Large intestine (tissue), 3 donors: ENCODE measurements around the gene NOTCH1. TPM values are rescaled to one million over a fixed set of nuclear protein-coding genes. Genes with fewer than 3 reads are reported as not detected.
"Not testable (repeated sequence)": the region's sequence is repeated elsewhere in the genome, so short reads cannot be mapped to it uniquely, and the experiment has no call there.

ENCODE experiments used
- DNase-seq, 2 donors: peaks; one replicate each; pipeline versions ENCODE4 v3.0.0 to v3.0.0-alpha.2; 2013
- H3K27ac ChIP-seq: one replicate; pipeline ENCODE4 v1.5.1; 2013; ENCODE audit warnings: low read length
- H3K27me3 ChIP-seq: 2 replicates; pipeline ENCODE4 v1.6.1; 2013; ENCODE audit warnings: low read length; ENCODE audit not compliant: control insufficient read depth, insufficient read depth
- H3K36me3 ChIP-seq: 2 replicates; pipeline ENCODE4 v1.6.1; 2013; ENCODE audit warnings: low read length; ENCODE audit not compliant: control insufficient read depth, insufficient read depth
- H3K4me1 ChIP-seq: one replicate; pipeline ENCODE4 v1.6.1; 2013; ENCODE audit warnings: low read length; ENCODE audit not compliant: control insufficient read depth, insufficient read depth
- H3K4me3 ChIP-seq: one replicate; pipeline ENCODE4 v1.5.1; 2013; ENCODE audit warnings: low read length
- H3K9me3 ChIP-seq: one replicate; pipeline ENCODE4 v1.6.1; 2013; ENCODE audit warnings: mild to moderate bottlenecking, low read depth, low read length, moderate library complexity; ENCODE audit not compliant: control insufficient read depth
- WGBS: methylation state at CpG from one replicate; pipeline ENCODE4 v1.1.5; 2013; ENCODE audit warnings: low lambda C conversion rate; ENCODE audit not compliant: insufficient coverage; 5-methylcytosine and 5-hydroxymethylcytosine counted together
- polyA plus RNA-seq: library from polyadenylated mRNA; unstranded; fragments of 120-200 nt; gene quantifications from one replicate; pipeline ENCODE4 v1.2.1, GENCODE V29; 2013

The NOTCH1 gene
- polyA plus RNA-seq, 1 donor: 13.4 TPM

DNA sequence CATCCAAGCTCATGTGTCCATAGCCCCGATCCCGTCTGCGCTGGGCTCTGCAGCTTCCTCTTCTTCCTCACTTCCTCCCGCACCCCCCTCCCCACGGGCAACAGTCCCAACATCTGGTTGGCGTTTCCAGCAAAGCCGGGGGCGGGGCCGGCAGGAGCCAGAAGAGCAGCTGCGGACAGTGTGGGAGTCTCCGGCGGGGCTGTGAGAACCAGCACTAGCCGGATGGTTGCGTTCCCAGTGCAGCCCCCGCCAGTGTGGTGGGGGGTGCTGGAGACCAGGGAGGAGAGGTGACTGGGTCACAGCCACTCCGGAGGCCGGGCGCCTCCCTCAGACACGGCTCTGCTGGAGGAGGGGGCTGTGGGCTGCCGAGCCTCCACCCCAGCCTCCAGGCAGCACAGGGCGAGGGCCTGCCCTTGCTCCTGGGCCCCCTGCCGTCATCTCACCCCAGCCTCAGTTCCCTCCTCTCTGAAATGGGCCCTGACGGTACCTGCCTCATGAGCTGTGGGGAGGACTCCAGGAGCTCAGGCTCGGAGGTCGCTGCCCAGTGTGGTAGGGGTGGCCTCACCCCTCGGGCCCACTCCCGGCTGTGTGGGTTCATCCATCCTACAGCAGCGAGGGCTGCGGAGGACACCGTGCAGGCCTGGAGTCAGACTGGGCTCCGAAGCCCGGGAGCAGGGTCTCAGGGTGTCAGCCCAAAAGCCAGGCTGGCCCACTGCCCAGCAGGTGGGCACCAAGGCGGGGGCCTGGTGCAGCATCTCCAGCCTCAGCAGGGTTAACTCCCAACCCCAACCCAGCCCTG is 41.5 kb upstream of the NOTCH1 start:
- Histone ChIP-seq H3K4me3 (no peak overlapping the region), H3K4me1 (peaks cover 23% of the 10 kb centered on the region), H3K36me3 (no peaks in the 10 kb centered on the region), H3K27me3 (peaks cover 24% of the 10 kb centered on the region), H3K27ac (no peak overlapping the region), H3K9me3 (peaks cover 7% of the 10 kb centered on the region)
- WGBS: no CpG with 5 or more reads among the region's 33 CpGs
- peak; percentile 69 to 72 for DNase-seq

GRCh38 chr9:136586391-136586953 is 40.6 kb upstream of the NOTCH1 start:
- Histone ChIP-seq H3K27me3 (peaks cover 22% of the 10 kb centered on the region), H3K27ac (no peak overlapping the region), H3K9me3 (peaks cover 7% of the 10 kb centered on the region), H3K4me1 (peaks cover 23% of the 10 kb centered on the region), H3K4me3 (no peak overlapping the region), H3K36me3 (no peaks in the 10 kb centered on the region)
- DNase-seq: no peak
- WGBS: no CpG with 5 or more reads among the region's 21 CpGs

DNA sequence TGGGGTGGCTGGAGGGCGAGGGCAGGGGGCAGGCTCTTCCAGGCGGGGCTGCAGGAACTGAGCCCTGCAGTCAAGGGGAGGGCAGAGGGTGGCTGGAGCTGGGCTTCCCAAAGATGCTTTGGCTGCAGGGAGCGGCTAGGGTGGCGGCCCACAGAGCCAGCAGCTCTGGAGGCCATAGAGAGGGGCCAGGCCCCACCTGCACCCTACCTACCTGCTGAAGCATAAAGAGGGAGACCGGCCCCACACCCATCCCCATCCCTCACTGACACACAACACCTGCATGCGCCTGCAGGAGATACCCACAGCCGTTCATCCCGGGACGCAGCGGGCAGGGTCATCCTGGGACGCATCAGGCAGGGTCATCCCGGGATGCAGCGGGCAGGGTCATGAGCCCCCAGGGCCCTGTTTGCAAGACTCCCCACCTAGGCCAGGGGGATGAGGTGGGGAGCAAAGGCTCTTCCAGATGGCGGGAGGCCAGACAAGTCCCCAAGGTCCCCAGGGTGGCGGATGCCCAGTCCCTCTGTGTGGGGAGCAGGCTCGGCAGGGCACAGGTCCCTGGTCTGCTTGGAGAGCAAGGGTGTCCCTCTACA is 39.8 kb upstream of the NOTCH1 start:
- no peaks in the 10 kb centered on the region for H3K36me3 ChIP-seq
- no CpG with 5 or more reads among the region's 16 CpGs for WGBS
- H3K4me1 ChIP-seq: peaks cover 23% of the 10 kb centered on the region
- DNase-seq: no peak
- no peak overlapping the region for H3K27ac ChIP-seq
- H3K27me3 ChIP-seq: peaks cover 22% of the 10 kb centered on the region
- peaks cover 7% of the 10 kb centered on the region for H3K9me3 ChIP-seq
- H3K4me3 ChIP-seq: no peak overlapping the region

GRCh38 chr9:136584934-136585333 is 39.1 kb upstream of the NOTCH1 start:
- Histone ChIP-seq H3K27me3 (peaks cover 22% of the 10 kb centered on the region), H3K4me1 (peaks cover 23% of the 10 kb centered on the region), H3K27ac (no peak overlapping the region), H3K9me3 (peaks cover 7% of the 10 kb centered on the region), H3K4me3 (no peak overlapping the region), H3K36me3 (no peaks in the 10 kb centered on the region)
- no peak for DNase-seq
- WGBS: no CpG with 5 or more reads among the region's 10 CpGs

DNA sequence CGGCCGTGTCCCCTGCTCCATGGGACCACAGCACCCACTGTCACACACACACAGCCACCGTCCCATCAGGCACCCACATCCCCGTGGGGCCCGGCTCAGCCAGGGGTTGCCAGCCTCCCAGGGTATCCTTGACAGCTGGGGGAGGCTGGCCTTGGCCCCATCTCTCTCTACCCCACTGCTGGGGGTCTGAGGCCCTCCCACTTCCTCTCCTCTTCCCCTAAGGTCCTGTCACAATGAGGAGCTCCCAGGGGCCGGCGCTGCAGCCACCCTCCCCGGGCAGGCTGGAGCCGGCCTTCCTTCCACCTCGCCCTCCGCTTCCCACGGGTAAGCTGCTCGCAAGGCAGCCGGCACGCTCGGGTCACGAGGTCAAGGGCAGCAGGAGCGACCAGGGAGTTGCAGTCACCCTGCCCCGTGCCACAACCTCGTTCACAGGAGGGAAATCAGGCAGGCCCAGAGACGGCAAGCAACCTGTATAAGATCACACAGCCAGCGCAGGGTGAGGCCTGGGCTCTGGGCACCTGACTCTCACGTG is 38.6 kb upstream of the NOTCH1 start:
- no peak for DNase-seq
- WGBS: no CpG with 5 or more reads among the region's 23 CpGs

DNA sequence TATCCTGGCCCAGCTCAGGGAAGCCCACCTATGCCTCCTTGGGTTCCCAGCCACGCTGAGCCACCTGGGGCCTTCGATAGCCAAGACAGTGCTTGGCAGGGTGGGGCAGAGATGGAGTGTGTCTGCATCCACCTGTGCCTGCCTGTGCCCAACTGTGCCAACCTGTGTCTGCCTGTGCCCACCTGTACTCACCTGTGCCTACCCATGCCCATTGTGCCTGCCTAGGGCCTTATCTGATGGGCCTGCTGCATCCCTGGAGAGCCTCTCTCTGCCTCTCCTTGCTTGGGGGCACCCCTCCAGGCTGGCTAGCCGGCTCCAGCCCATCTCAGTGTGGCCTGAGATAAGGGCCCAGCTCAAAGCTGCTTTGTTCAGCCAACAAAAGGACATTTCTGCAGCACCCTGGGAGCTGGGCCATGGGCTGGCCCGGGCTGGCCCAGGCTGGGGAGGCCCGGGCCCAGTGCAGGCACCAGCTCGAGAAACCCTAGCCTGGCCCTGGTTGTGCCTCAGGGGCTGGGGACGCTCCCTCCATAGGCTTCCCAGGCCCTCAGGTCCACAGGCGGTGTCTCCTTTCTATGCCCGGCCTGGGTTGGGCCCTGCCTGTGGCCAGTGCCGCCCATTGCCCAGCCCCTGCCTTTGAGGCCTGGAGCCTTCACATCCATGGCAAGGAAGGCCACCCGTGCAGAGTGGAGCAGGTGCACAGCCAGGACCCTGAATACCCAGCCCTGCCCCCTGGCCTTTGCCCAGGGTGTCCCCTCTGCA is 37.3 kb upstream of the NOTCH1 start:
- Histone ChIP-seq H3K36me3 (no peaks in the 10 kb centered on the region), H3K27ac (no peak overlapping the region), H3K9me3 (peaks cover 9% of the 10 kb centered on the region), H3K27me3 (peaks cover 22% of the 10 kb centered on the region), H3K4me3 (no peak overlapping the region), H3K4me1 (peaks cover 16% of the 10 kb centered on the region)
- WGBS: no CpG with 5 or more reads among the region's 11 CpGs
- no peak for DNase-seq

More for the DNA sequence above, 38.6 kb upstream of the NOTCH1 start:
- H3K27me3 ChIP-seq: peaks cover 22% of the 10 kb centered on the region
- no peak overlapping the region for H3K4me3 ChIP-seq
- H3K9me3 ChIP-seq: peaks cover 7% of the 10 kb centered on the region
- no peak overlapping the region for H3K27ac ChIP-seq
- H3K36me3 ChIP-seq: no peaks in the 10 kb centered on the region
- peaks cover 23% of the 10 kb centered on the region for H3K4me1 ChIP-seq

DNA sequence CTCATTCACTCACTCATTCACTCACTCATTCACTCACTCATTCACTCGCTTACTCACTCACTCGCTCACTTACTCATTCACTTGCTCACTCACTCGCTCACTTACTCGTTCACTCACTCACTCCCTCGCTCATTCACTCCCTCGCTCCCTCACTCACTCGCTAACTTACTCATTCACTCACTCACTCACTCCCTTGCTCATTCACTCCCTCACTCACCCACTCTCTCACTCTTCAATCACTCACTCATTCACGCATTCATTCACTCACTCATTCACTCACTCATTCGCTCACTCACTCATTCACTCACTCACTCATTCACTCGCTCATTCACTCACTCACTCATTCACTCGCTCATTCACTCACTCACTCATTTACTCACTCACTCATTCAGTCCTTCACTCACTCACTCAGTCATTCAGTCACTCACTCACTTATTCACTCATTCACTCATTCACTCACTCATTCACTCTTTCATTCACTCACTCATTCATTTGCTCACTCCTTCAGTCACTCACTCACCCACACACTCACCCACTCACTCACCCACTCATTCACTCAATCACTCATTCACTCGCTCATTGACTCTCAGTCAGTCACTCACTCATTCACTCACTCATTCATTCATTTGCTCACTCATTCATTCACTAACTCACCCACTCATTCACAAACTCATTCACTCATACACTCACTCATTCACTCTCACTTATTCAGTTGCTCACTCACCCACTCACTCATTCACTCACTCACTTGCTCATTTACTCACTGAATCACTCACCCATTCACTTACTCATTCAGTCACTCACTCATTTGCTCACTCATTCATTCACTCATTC is 36.0 kb upstream of the NOTCH1 start:
- DNase-seq: no peak
- Histone ChIP-seq H3K4me3 (no peak overlapping the region), H3K4me1 (peaks cover 4% of the 10 kb centered on the region), H3K9me3 (peaks cover 8% of the 10 kb centered on the region), H3K27me3 (peaks cover 13% of the 10 kb centered on the region), H3K27ac (no peak overlapping the region), H3K36me3 (no peaks in the 10 kb centered on the region)
- 95% methylated on average over 12 of the region's 12 CpGs for WGBS

GRCh38 chr9:136579650-136580219 is 33.9 kb upstream of the NOTCH1 start:
- H3K27ac ChIP-seq, H3K36me3 ChIP-seq, H3K4me3 ChIP-seq, H3K27me3 ChIP-seq, DNase-seq, H3K9me3 ChIP-seq, H3K4me1 ChIP-seq: not testable (repeated sequence)
- WGBS: 68% methylated on average over 3 of the region's 9 CpGs

DNA sequence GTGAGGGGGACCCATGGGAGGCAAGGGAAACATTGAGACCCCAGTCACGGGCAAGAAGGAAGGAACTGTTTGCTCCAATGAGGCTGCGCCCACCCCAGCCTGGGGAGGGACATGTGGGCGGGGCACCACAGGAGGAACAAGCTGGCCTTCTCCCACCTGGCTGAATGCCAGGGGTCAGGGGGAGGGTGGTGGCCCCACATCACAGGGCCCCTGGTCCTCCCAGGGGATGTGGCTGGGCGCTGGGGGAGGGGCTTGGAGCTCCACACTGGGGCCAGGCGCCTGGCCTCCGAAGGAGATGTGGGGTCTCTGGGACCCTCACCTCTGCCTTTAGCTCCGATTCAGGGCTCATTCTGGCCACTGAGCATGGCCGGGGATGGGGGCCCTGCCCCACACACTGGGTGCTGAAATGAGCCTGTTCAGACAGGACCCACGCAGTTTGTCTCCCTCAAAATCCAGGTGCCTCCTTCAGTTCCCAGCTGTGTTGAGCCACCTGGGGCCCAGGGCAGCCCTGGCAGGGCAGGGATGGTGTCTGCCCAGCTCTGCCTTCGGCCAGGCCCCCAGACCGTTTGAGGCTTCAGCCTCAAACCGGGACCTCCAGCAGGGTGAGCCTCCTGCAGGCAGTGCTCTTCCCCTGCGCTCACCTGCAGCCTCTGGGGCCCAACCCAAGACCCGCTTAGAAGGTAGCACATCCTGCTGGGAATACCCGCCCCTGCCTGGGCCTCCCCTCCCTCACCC is 33.2 kb upstream of the NOTCH1 start:
- H3K36me3 ChIP-seq: no peaks in the 10 kb centered on the region
- peaks cover 6% of the 10 kb centered on the region for H3K9me3 ChIP-seq
- H3K27me3 ChIP-seq: no peaks in the 10 kb centered on the region
- H3K27ac ChIP-seq: no peak overlapping the region
- 60% methylated on average over 1 of the region's 15 CpGs for WGBS
- DNase-seq: peak in 1 of 2 donors; percentile 33
- no peaks in the 10 kb centered on the region for H3K4me1 ChIP-seq
- no peak overlapping the region for H3K4me3 ChIP-seq
